ENCODE measurements around the gene NFRKB. TPM values are rescaled to one million over a fixed set of nuclear protein-coding genes. Genes with fewer than 3 reads are reported as not detected.

Gene NFRKB
- total RNA-seq, 4 donors from 2014 or later: 18.6 to 45.7 (median 30.7) TPM

DNA sequence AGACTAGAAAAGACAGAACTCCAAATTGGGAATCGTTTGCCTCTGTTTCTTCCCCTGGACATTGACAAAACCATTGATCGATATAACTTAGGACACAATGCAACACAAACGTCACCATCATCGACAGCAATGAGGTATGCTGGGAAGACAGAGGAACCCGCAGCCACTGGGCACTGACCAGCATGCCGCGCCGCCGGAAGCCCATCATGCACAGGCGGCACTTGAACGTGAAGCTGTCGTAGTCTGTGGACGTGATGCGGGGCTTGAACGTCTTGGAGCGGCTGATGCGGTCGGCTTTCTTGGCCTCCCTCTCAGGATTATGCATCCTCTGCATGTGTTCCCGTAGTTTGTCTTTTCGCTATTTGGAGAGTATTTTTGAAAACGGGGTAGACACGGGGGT, 23.0 kb upstream of the NFRKB start:
- Histone ChIP-seq H3K4me3 (no peak overlapping the region), H3K27me3 (no peaks in the 10 kb centered on the region), H3K4me1 (peaks cover 0 to under 1% (median 0%) of the 10 kb centered on the region in 4 donors), H3K9me3 (no peaks in the 10 kb centered on the region), H3K36me3 (peaks cover 2 to 86% (median 7%) of the 10 kb centered on the region in 3 donors), H3K27ac (no peak overlapping the region)
- TF ChIP-seq EP300 (IDR thresholded peaks at IDR 0.05) (no peak), POLR2A (IDR thresholded peaks at IDR 0.05) (no peak)
- TF ChIP-seq, protein P1, sequence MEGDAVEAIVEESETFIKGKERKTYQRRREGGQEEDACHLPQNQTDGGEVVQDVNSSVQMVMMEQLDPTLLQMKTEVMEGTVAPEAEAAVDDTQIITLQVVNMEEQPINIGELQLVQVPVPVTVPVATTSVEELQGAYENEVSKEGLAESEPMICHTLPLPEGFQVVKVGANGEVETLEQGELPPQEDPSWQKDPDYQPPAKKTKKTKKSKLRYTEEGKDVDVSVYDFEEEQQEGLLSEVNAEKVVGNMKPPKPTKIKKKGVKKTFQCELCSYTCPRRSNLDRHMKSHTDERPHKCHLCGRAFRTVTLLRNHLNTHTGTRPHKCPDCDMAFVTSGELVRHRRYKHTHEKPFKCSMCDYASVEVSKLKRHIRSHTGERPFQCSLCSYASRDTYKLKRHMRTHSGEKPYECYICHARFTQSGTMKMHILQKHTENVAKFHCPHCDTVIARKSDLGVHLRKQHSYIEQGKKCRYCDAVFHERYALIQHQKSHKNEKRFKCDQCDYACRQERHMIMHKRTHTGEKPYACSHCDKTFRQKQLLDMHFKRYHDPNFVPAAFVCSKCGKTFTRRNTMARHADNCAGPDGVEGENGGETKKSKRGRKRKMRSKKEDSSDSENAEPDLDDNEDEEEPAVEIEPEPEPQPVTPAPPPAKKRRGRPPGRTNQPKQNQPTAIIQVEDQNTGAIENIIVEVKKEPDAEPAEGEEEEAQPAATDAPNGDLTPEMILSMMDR (IDR thresholded peaks at IDR 0.05): no peak
- DNase-seq (ENCODE audit: low spot score in 2 of 2): no peak
- 94% methylated on average over 22 of the region's 22 CpGs for WGBS, 2 donors

DNA sequence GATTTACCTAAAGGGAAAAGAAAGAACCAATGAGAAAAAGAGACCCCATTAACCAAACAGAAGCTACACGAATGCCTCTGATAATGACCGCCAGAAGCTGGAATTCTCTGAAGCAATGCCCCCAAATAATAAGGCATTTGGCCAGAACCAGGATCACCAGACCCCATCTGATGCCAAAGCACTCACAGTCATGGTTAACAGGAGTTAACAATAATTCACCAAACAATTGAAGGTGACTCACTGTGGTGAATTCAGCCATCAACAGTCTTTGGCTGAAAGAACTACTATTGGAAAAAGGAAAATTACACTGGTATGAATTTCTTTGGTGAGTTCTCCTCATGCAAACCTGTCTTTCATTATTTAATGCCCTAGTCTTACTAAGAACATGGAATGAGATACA, 21.9 kb upstream of the NFRKB start:
- H3K9me3 ChIP-seq: no peaks in the 10 kb centered on the region
- no peaks in the 10 kb centered on the region for H3K4me1 ChIP-seq
- no peak overlapping the region for H3K27ac ChIP-seq
- H3K27me3 ChIP-seq: no peaks in the 10 kb centered on the region
- peaks cover 2 to 86% (median 7%) of the 10 kb centered on the region in 3 donors for H3K36me3 ChIP-seq
- WGBS, 2 donors: 85 to 90% methylated on average over 2 of the region's 2 CpGs
- TF ChIP-seq POLR2A (IDR thresholded peaks at IDR 0.05) (no peak), EP300 (IDR thresholded peaks at IDR 0.05) (no peak)
- TF ChIP-seq, protein P1 (IDR thresholded peaks at IDR 0.05): no peak
- no peak overlapping the region for H3K4me3 ChIP-seq
- no peak for DNase-seq (ENCODE audit: low spot score in 2 of 2)

DNA sequence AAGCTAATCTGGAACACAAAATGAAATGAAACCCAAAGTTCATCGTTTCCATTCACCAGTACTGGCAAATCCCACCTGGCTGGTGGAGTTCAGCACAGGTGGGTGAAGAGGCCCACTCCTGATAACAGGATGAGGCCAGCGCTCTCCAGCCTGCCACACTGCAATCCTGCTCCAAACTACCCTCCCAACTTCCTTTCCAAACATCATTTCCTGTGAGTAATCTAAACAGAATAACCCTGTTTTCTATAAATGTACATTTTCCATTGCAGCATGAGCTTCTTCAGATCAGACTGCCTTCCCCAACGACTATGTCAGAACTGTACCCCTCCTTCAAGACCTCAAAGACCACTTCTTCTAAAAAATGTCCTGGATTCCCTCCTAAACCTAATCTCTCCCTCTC, 15.9 kb upstream of the NFRKB start:
- Histone ChIP-seq H3K4me3 (no peak overlapping the region), H3K27me3 (no peaks in the 10 kb centered on the region), H3K9me3 (no peaks in the 10 kb centered on the region), H3K27ac (no peak overlapping the region), H3K36me3 (peaks cover 2 to 90% (median 7%) of the 10 kb centered on the region in 3 donors), H3K4me1 (no peaks in the 10 kb centered on the region)
- 68 to 72% methylated on average over 3 of the region's 3 CpGs for WGBS, 2 donors
- DNase-seq (ENCODE audit: low spot score in 2 of 2): no peak
- TF ChIP-seq POLR2A (IDR thresholded peaks at IDR 0.05): no peak
- TF ChIP-seq, protein P1 (IDR thresholded peaks at IDR 0.05): no peak
- no peak for TF ChIP-seq EP300 (IDR thresholded peaks at IDR 0.05)

DNA sequence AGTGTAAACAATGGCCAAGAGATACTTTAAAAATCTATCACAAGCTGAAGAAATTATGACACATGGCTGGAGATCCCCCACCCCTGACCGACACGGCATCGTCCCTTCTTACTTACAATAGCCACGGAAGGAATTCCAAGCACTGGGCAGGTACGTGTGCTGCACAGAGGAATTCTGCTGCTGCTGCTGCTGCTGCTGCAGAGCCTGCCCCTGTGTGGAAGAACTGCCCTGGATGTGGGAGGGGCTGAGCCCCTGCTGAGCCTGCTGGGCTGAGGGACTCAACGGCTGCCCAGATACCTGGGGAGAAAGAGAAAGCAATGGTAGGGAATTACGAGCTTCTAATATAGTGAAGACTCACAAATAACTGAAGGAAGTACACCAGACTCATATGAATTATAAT, 15.0 kb upstream of the NFRKB start:
- peaks cover 0 to 88% (median 7%) of the 10 kb centered on the region in 3 donors for H3K36me3 ChIP-seq
- TF ChIP-seq POLR2A (IDR thresholded peaks at IDR 0.05): no peak
- TF ChIP-seq EP300 (IDR thresholded peaks at IDR 0.05): no peak
- TF ChIP-seq, protein P1 (IDR thresholded peaks at IDR 0.05): no peak

DNA sequence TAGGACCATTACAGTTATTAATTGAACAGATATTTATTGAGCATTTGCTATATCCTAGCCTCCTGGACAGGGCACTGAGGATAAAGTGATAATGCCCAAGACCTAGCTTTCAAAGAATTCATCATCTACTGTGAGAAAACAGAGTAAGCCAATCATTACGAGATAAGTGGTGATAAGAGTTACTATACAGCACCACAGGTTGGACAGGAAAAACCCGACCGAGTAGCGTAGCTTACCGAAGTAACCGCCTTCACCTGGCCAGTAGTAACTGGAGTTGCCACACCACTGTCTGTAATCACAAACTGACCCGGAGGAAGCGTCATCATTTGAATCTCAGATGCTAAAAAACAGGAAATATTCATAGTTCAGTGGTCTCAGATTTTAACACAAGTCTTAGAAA, 10.0 kb upstream of the NFRKB start:
- Histone ChIP-seq H3K36me3 (peaks cover 0 to 77% (median 0%) of the 10 kb centered on the region in 3 donors), H3K27ac (no peak overlapping the region), H3K4me1 (no peaks in the 10 kb centered on the region), H3K27me3 (no peaks in the 10 kb centered on the region), H3K4me3 (no peak overlapping the region), H3K9me3 (no peaks in the 10 kb centered on the region)
- TF ChIP-seq EP300 (IDR thresholded peaks at IDR 0.05) (no peak), POLR2A (IDR thresholded peaks at IDR 0.05) (no peak)
- TF ChIP-seq, protein P1 (IDR thresholded peaks at IDR 0.05): no peak
- no peak for DNase-seq (ENCODE audit: low spot score in 2 of 2)
- 92 to 98% methylated on average over 8 of the region's 8 CpGs for WGBS, 2 donors

More for the DNA sequence above, 15.0 kb upstream of the NFRKB start:
- Histone ChIP-seq H3K4me1 (no peaks in the 10 kb centered on the region), H3K27ac (no peak overlapping the region), H3K9me3 (no peaks in the 10 kb centered on the region), H3K4me3 (no peak overlapping the region), H3K27me3 (no peaks in the 10 kb centered on the region)
- no peak for DNase-seq (ENCODE audit: low spot score in 2 of 2)
- 79% methylated on average over 7 of the region's 7 CpGs for WGBS, 2 donors

All from tibial nerve (tissue), 4 donors.